ENCODE measurements around the gene PVALB.

GRCh38 chr22:36860821-36861659 is 44.2 kb upstream of the PVALB start, which contains the start of gene NCF4:
- no peak for TF ChIP-seq CTCF (IDR thresholded peaks at IDR 0.05)
- no peak for TF ChIP-seq POLR2A (IDR thresholded peaks at IDR 0.05)

All from heart left ventricle (tissue), 13 donors.